GM23338 (cell line): Measurements from ENCODE around the gene CHN2. TPM values are rescaled to one million over a fixed set of nuclear protein-coding genes. Genes with fewer than 3 reads are reported as not detected.

ENCODE experiments used
- ATAC-seq: fragments of 200-7000 bp; cut with Tn5 transposase; 3 replicates; pipeline ENCODE4 v1.9.1; 2020
- DNase-seq: peaks from one replicate; pipeline ENCODE4 v3.0.0-alpha.2; 2015; ENCODE audit warnings: low spot score
- H2AFZ ChIP-seq: fragments of 200-600 bp; sonication (generic); 2 replicates; pipeline ENCODE4 v1.8.0; 2016; ENCODE audit warnings: antibody characterized with exemption, mild to moderate bottlenecking, moderate library complexity
- H3F3A ChIP-seq: fragments of 200-600 bp; sonication (generic); replicated peaks from 2 replicates; pipeline ENCODE4 v1.8.0; 2017; ENCODE audit warnings: antibody characterized with exemption, mixed run types, low read depth
- H3K27ac ChIP-seq: fragments of 200-600 bp; sonication (generic); 2 replicates; pipeline ENCODE4 v1.6.1; 2016; ENCODE audit warnings: low read depth
- H3K27me3 ChIP-seq: fragments of 200-600 bp; sonication (generic); 2 replicates; pipeline ENCODE4 v1.8.0; 2016; ENCODE audit warnings: mild to moderate bottlenecking, mixed run types, moderate library complexity; ENCODE audit not compliant: insufficient read depth
- H3K36me3 ChIP-seq: fragments of 200-600 bp; sonication (generic); 2 replicates; pipeline ENCODE4 v1.8.0; 2016; ENCODE audit warnings: mild to moderate bottlenecking; ENCODE audit not compliant: insufficient read depth
- H3K4me1 ChIP-seq: fragments of 200-600 bp; sonication (generic); 2 replicates; pipeline ENCODE4 v1.8.0; 2016; ENCODE audit warnings: mild to moderate bottlenecking, moderate library complexity; ENCODE audit not compliant: insufficient read depth
- H3K4me2 ChIP-seq: fragments of 200-600 bp; sonication (generic); 2 replicates; pipeline ENCODE4 v1.7.1; 2017; ENCODE audit warnings: mixed run types
- H3K4me3 ChIP-seq: fragments of 200-600 bp; sonication (generic); 2 replicates; pipeline ENCODE4 v1.6.1; 2016; ENCODE audit warnings: mixed run types
- H3K79me2 ChIP-seq: fragments of 200-600 bp; sonication (generic); replicated peaks from 2 replicates; pipeline ENCODE4 v1.8.0; 2017; ENCODE audit warnings: mild to moderate bottlenecking; ENCODE audit not compliant: insufficient read depth
- H3K9me2 ChIP-seq: fragments of 200-600 bp; sonication (generic); 2 replicates; pipeline ENCODE4 v1.8.0; 2017; ENCODE audit not compliant: insufficient read depth
- H4K20me1 ChIP-seq: fragments of 200-600 bp; sonication (generic); replicated peaks from 2 replicates; pipeline ENCODE4 v1.8.0; 2017; ENCODE audit warnings: mild to moderate bottlenecking; ENCODE audit not compliant: insufficient read depth
- H3K27ac Mint-ChIP-seq: 2 replicates; pipeline ENCODE4 v1.8.0; 2020; ENCODE audit warnings: inconsistent platforms, mild to moderate bottlenecking, moderate library complexity, mixed read lengths
- H3K27me3 Mint-ChIP-seq: 3 replicates; pipeline ENCODE4 v1.8.0; 2022; ENCODE audit warnings: low read depth, mild to moderate bottlenecking, moderate library complexity, mixed read lengths, inconsistent platforms; ENCODE audit not compliant: insufficient read depth, poor library complexity
- H3K36me3 Mint-ChIP-seq: 3 replicates; pipeline ENCODE4 v1.8.0; 2021; ENCODE audit warnings: low read depth, mild to moderate bottlenecking, inconsistent platforms, moderate library complexity, mixed read lengths
- H3K4me1 Mint-ChIP-seq: 3 replicates; pipeline ENCODE4 v1.8.0; 2020; ENCODE audit warnings: mild to moderate bottlenecking, inconsistent platforms, mixed read lengths
- H3K4me3 Mint-ChIP-seq: 3 replicates; pipeline ENCODE4 v1.8.0; 2021; ENCODE audit warnings: moderate library complexity, mild to moderate bottlenecking, inconsistent platforms, mixed read lengths
- H3K9me3 Mint-ChIP-seq: 3 replicates; pipeline ENCODE4 v1.8.0; 2020; ENCODE audit warnings: moderate library complexity, mild to moderate bottlenecking, inconsistent platforms, mixed read lengths
- CREB1 ChIP-seq: fragments of 250-450 bp; sonication (Bioruptor Pico); IDR thresholded peaks from 2 replicates; pipeline ENCODE4 v1.5.0; 2020; ENCODE audit warnings: low read depth, mild to moderate bottlenecking, moderate library complexity
- CTCF ChIP-seq, 2 experiments: fragments of 200-600 bp in 1 of 2; sonication (generic) in 1 of 2; conservative IDR thresholded peaks; 2 replicates each; pipeline versions ENCODE4 v1.5.1 to v1.6.1; 2016 to 2017; ENCODE audit warnings: antibody characterized with exemption in 2 of 2, low read depth in 2 of 2, mild to moderate bottlenecking in 2 of 2, moderate library complexity in 1 of 2
- ETS1 ChIP-seq: IDR thresholded peaks from 2 replicates; pipeline ENCODE4 v1.6.1; 2016; ENCODE audit warnings: antibody characterized with exemption
- EZH2 ChIP-seq: fragments of 200-600 bp; sonication (generic); IDR thresholded peaks from one replicate; pipeline ENCODE4 v1.8.0; 2017; ENCODE audit warnings: antibody characterized with exemption, mild to moderate bottlenecking, low read depth; ENCODE audit not compliant: unreplicated experiment
- EZH2phosphoT487 ChIP-seq: fragments of 200-600 bp; sonication (generic); IDR thresholded peaks from one replicate; pipeline ENCODE4 v1.8.1; 2018; ENCODE audit warnings: antibody characterized with exemption; ENCODE audit not compliant: unreplicated experiment
- JUNB ChIP-seq: IDR thresholded peaks from one replicate; pipeline ENCODE4 v1.6.1; 2016; ENCODE audit warnings: antibody characterized with exemption; ENCODE audit not compliant: unreplicated experiment
- NANOG ChIP-seq: IDR thresholded peaks from 2 replicates; pipeline ENCODE4 v1.6.1; 2016; ENCODE audit warnings: antibody characterized with exemption, borderline replicate concordance
- POLR2AphosphoS5 ChIP-seq: IDR thresholded peaks from 2 replicates; pipeline ENCODE4 v1.6.1; 2016; ENCODE audit warnings: antibody characterized with exemption, low read depth
- REST ChIP-seq: IDR thresholded peaks from one replicate; pipeline ENCODE4 v1.6.1; 2018; ENCODE audit warnings: antibody characterized with exemption; ENCODE audit not compliant: unreplicated experiment
- STAT1 ChIP-seq: IDR thresholded peaks from one replicate; pipeline ENCODE4 v1.6.1; 2016; ENCODE audit warnings: antibody characterized with exemption; ENCODE audit not compliant: unreplicated experiment
- ZNF114 ChIP-seq: fragments of 250-450 bp; sonication (Bioruptor Pico); IDR thresholded peaks from 2 replicates; pipeline ENCODE4 v1.5.0; 2020; ENCODE audit warnings: mild to moderate bottlenecking, moderate library complexity
- ZNF331 ChIP-seq: fragments of 250-450 bp; sonication (Bioruptor Pico); IDR thresholded peaks from 2 replicates; pipeline ENCODE4 v1.5.0; 2020; ENCODE audit warnings: low read depth, mild to moderate bottlenecking, moderate library complexity
- ZNF462 ChIP-seq: fragments of 250-450 bp; sonication (Bioruptor Pico); IDR thresholded peaks from 2 replicates; pipeline ENCODE4 v1.5.0; 2020; ENCODE audit warnings: mild to moderate bottlenecking, moderate library complexity
- polyA plus RNA-seq: library from polyadenylated mRNA; unstranded; fragments of >200 nt; fragmentation: Nextera tagmentation; extraction: Ambion mirVana; gene quantifications from 2 replicates; pipeline ENCODE4 v1.2.1, GENCODE V29; 2016
- total RNA-seq: library from RNA; depleted of rRNA; stranded (reverse); fragments of >200 nt; shearing (Covaris generic); gene quantifications from 2 replicates; pipeline ENCODE4 v1.2.3, GENCODE V29; 2014

The CHN2 gene
- total and polyA plus RNA-seq, 2 experiments from 2014 or later, result 6.1 to 7.5 TPM

- Histone ChIP-seq H3F3A (no peaks in the 10 kb centered on the region), H3K4me1 (peaks cover 12% of the 10 kb centered on the region; the same call in 1 of the 2 replicates), H3K4me2 (no peak overlapping the region), H4K20me1 (no peaks in the 10 kb centered on the region), H2AFZ (no peak overlapping the region), H3K9me2 (no peaks in the 10 kb centered on the region), H3K4me3 (no peak overlapping the region), H3K27ac (no peak overlapping the region), H3K79me2 (no peaks in the 10 kb centered on the region), H3K27me3 (no peaks in the 10 kb centered on the region), H3K36me3 (no peaks in the 10 kb centered on the region)
- no peak for TF ChIP-seq ETS1
- TF ChIP-seq POLR2AphosphoS5, result no peak
- TF ChIP-seq NANOG, result no peak
- no peak for TF ChIP-seq ZNF114 (CRISPR knock-in tag)
- TF ChIP-seq EZH2phosphoT487, result no peak
- TF ChIP-seq REST, result no peak
- no peak for TF ChIP-seq ZNF331 (CRISPR knock-in tag)
- no peak for TF ChIP-seq EZH2
- TF ChIP-seq CTCF (conservative IDR thresholded peaks at IDR 0.05; ENCODE audit: low read depth in 2 of 2), result no peak
- TF ChIP-seq CREB1 (CRISPR knock-in tag), result no peak
- TF ChIP-seq STAT1, result no peak
- no peak for TF ChIP-seq JUNB
- no peak for TF ChIP-seq ZNF462 (CRISPR knock-in tag)
- no peak overlapping the region for H3K4me3 Mint-ChIP-seq
- H3K27ac Mint-ChIP-seq, result no peak overlapping the region
- H3K4me1 Mint-ChIP-seq, result peaks cover 15% of the 10 kb centered on the region; the same call in 2 of the 3 replicates
- no peaks in the 10 kb centered on the region for H3K9me3 Mint-ChIP-seq
- ATAC-seq (no peak), DNase-seq (no peak)
- H3K36me3 Mint-ChIP-seq, result no peaks in the 10 kb centered on the region
- peaks cover 6% of the 10 kb centered on the region for H3K27me3 Mint-ChIP-seq
Measured at GRCh38 chr7:29478226-29478625, 283.7 kb downstream of the CHN2 start.
